Measurements from ENCODE around the gene SEMA5A. TPM values are rescaled to one million over a fixed set of nuclear protein-coding genes. Genes with fewer than 3 reads are reported as not detected.

Gene SEMA5A
- total RNA-seq, 2 experiments from 2014 or later: not detected

DNA sequence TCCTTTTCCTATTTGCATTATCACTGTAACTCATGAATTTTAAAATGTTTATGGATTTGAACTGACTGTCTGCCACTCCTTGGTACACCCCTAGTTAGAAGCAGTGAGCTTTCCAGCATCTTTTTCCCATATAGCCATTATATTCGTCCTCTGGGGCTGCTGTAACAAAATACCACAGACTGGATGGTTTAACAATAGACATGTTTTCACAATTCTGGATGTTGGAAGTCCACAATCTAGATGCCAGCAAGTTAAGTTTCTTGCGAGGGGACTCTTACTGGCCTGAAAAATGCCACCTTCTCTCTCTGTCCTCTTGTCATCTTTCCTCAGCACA is 530.0 kb downstream of the SEMA5A start:
- ChIA-PET POLR2A (no interaction called here), CTCF (no interaction called here)
- Mint-ChIP-seq H3K4me3 (no peak overlapping the region), H3K36me3 (ENCODE audit: low read depth) (no peaks in the 10 kb centered on the region), H3K27me3 (no peaks in the 10 kb centered on the region), H3K4me1 (ENCODE audit: low read depth) (no peaks in the 10 kb centered on the region), H3K27ac (no peak overlapping the region), H3K9me3 (peaks cover 5% of the 10 kb centered on the region)
- TF ChIP-seq, protein P1, sequence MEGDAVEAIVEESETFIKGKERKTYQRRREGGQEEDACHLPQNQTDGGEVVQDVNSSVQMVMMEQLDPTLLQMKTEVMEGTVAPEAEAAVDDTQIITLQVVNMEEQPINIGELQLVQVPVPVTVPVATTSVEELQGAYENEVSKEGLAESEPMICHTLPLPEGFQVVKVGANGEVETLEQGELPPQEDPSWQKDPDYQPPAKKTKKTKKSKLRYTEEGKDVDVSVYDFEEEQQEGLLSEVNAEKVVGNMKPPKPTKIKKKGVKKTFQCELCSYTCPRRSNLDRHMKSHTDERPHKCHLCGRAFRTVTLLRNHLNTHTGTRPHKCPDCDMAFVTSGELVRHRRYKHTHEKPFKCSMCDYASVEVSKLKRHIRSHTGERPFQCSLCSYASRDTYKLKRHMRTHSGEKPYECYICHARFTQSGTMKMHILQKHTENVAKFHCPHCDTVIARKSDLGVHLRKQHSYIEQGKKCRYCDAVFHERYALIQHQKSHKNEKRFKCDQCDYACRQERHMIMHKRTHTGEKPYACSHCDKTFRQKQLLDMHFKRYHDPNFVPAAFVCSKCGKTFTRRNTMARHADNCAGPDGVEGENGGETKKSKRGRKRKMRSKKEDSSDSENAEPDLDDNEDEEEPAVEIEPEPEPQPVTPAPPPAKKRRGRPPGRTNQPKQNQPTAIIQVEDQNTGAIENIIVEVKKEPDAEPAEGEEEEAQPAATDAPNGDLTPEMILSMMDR (IDR thresholded peaks at IDR 0.05): no peak
- intact Hi-C loops (cut with micrococcal nuclease): no loop called here
- ATAC-seq (no peak), DNase-seq (no peak)

DNA sequence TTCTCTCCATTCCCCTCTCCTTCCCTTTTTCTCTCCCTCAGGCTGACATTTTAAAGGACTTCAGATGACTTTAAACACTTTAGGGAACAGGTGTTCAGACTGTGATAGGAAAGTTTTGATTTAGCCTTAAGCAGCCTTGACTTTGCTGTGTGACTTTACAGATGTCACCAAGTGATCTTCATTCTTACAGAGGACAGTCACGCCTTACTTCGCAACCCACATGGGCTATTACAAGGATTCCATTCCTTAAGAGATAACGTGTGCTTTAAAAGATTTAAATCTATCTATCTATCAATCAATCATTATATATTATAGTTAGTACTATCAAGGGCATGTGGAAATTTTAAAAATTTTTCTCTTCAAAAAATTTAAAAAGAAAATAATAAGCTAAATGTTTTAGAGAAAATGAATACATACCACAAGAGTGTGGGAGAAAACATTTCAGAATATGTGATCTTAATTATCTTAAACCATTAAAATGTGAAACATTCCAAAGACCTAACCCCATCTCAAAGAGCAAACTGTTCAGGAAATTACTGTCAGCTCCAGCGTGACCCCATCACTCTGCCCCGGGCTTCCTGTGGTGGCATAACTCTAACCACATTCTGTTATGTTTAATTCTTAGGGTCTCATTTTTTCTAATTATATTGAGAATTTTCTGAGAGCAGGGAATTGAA is 530.5 kb downstream of the SEMA5A start:
- DNase-seq (no peak), ATAC-seq (no peak)
- Mint-ChIP-seq H3K4me1 (ENCODE audit: low read depth) (no peaks in the 10 kb centered on the region), H3K27ac (no peak overlapping the region), H3K27me3 (no peaks in the 10 kb centered on the region), H3K9me3 (peaks cover 1% of the 10 kb centered on the region), H3K36me3 (ENCODE audit: low read depth) (no peaks in the 10 kb centered on the region), H3K4me3 (no peak overlapping the region)
- TF ChIP-seq, protein P1 (IDR thresholded peaks at IDR 0.05): no peak
- intact Hi-C loops (cut with micrococcal nuclease): no loop called here
- CTCF ChIA-PET: no interaction called here
- POLR2A ChIA-PET: no interaction called here

DNA sequence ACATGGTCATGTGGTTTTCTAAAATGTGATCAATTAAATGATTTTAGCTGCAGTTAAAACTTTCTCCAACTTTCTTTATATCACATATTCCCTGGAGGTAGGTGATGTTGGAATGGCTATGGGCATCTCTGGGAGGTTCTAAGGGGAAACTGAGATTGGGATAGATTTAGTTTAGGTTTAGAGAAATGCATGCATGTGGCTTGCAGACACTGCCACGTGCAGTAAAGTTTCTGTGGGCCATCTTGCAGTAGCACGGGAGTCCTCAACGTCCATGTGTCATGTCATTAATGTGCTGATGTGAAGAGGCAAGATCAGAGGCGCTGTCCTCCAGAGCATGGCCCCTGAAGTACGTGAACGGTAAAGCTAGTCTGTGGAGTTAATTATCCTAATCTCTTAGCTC is 532.7 kb downstream of the SEMA5A start:
- CTCF ChIA-PET: no interaction called here
- H3K27me3 Mint-ChIP-seq: no peaks in the 10 kb centered on the region
- H3K4me1 Mint-ChIP-seq (ENCODE audit: low read depth): no peaks in the 10 kb centered on the region
- H3K4me3 Mint-ChIP-seq: no peak overlapping the region
- no peaks in the 10 kb centered on the region for H3K36me3 Mint-ChIP-seq (ENCODE audit: low read depth)
- no peak overlapping the region for H3K27ac Mint-ChIP-seq
- POLR2A ChIA-PET: no interaction called here
- no peak for ATAC-seq
- TF ChIP-seq, protein P1 (IDR thresholded peaks at IDR 0.05): no peak
- DNase-seq: no peak
- intact Hi-C loops (cut with micrococcal nuclease): no loop called here
- peaks cover 1% of the 10 kb centered on the region for H3K9me3 Mint-ChIP-seq

DNA sequence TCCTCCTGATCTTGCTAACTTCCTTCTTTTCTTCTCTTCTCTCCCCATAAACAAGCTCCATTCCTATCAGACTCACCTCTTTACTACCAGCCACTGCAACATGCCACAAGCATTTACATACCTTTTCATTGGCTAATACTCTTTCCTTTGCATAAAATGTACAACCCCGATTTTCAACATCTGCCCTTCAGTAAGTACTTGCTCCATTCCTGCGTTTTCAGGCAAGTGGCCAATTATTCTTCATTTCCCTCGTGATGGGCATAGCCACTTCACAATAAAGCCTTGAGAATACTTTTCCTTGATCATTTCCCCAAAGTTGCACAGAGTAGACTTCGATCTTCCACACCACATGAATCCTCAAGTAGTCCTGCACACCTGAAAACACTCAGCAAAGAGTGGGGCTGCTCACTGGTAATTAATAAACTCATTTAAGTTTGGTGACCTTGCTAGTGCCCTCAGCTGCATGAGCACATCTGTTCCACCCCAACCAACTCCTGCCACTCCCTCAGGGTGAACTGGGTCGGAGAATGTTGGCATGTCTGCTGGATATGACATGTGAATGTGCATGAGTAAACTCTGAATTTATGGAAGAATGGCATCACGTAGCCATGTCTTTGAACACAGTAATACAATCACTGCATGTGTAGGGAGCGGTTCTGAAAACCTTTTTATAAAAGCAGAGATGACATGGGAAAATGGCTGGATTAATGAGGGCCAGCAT is 535.8 kb downstream of the SEMA5A start:
- Mint-ChIP-seq H3K9me3 (peaks cover 1% of the 10 kb centered on the region), H3K4me1 (ENCODE audit: low read depth) (no peaks in the 10 kb centered on the region), H3K36me3 (ENCODE audit: low read depth) (no peaks in the 10 kb centered on the region), H3K4me3 (no peak overlapping the region), H3K27ac (no peak overlapping the region), H3K27me3 (no peaks in the 10 kb centered on the region)
- DNase-seq: no peak
- TF ChIP-seq, protein P1 (IDR thresholded peaks at IDR 0.05): no peak
- ChIA-PET POLR2A (no interaction called here), CTCF (no interaction called here)
- no peak for ATAC-seq
- intact Hi-C loops (cut with micrococcal nuclease): no loop called here

DNA sequence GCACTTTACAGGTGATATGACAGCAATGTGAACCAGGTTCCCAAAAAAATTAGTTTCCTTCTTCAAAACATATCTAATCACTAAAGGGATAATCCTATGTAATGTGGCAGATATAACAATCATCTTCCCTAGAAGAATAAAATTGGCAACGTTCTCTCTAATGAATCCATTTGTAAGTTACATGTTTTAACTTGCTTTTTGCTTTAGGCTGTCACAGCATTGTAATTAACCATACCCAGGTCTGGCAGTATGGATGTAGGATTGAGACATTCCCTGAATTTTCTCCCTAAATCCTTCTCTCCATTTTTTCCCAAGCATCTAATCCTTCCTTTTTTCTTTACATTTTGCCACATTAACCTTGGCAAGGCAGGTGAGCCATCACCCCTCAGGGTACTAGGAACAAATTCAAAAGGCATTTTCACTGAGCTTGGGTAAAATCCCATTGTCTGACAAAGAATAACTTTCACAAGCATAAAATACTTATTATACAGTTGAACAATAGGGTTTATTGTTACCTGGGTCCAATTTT is 548.3 kb downstream of the SEMA5A start:
- ChIA-PET CTCF (no interaction called here), POLR2A (no interaction called here)
- no peaks in the 10 kb centered on the region for H3K9me3 Mint-ChIP-seq
- H3K4me3 Mint-ChIP-seq: no peak overlapping the region
- TF ChIP-seq, protein P1 (IDR thresholded peaks at IDR 0.05): no peak
- DNase-seq (no peak), ATAC-seq (no peak)
- H3K27me3 Mint-ChIP-seq: no peaks in the 10 kb centered on the region
- H3K27ac Mint-ChIP-seq: no peak overlapping the region
- H3K36me3 Mint-ChIP-seq (ENCODE audit: low read depth): no peaks in the 10 kb centered on the region
- intact Hi-C loops (cut with micrococcal nuclease): no loop called here
- H3K4me1 Mint-ChIP-seq (ENCODE audit: low read depth): no peaks in the 10 kb centered on the region
